ENCODE results near the gene XYLT1. TPM values are rescaled to one million over a fixed set of nuclear protein-coding genes. Genes with fewer than 3 reads are reported as not detected.

XYLT1 gene
- total RNA-seq, 1 experiment from 2014 or later, result 14.5 TPM

DNA sequence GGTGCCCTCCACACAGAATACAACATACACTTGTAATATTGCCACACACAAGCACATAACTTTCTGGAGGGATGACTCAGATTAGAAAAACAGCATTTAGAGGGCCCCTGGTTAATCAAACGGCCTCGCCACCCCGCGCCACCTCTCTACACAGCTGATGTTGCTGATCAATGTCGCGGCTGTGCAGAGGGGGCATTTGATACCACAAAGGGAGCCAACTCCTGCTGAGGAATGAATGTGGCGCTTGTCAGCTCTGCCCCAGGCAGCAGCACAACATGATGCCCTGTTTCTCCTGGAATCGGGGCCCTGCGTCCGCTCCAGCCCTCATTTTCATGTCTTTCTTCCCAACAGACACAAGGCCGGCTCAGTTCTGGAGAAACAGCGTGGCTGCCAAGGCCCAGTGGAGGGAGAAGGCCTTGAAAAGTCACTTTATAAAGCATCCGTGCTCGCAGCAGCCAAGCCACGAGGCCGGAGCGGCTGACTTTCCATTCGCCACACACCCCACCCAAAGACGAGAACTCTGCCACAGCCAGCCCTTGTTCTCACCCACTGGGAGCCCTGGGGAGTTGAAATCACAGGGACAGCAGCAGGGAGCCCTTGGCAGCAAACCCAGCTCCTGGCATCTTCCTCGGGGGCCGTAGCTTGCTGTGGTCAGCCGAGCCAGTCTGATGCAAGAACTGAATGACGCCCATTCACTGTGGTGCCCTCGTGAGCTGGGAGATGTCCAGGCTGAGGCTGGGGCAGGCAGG lies 65.6 kb downstream of the XYLT1 start:
- H4K91ac ChIP-seq (ENCODE audit: insufficient read length, low read depth, low read length), result no peak overlapping the region
- no peak overlapping the region for H2BK15ac ChIP-seq (ENCODE audit: low read depth, low read length)
- H3K27me3 Mint-ChIP-seq (ENCODE audit: low read depth), result no peaks in the 10 kb centered on the region
- H4K8ac ChIP-seq (replicated peaks; ENCODE audit: insufficient read length, low read depth, low read length), result no peak overlapping the region
- no peak overlapping the region for H4K5ac ChIP-seq (ENCODE audit: insufficient read length, low read depth, low read length)
- H2AFZ ChIP-seq (ENCODE audit: low read length), result no peak overlapping the region
- H3K23ac ChIP-seq (ENCODE audit: insufficient read length, low read depth, low read length), result no peak overlapping the region
- H3K9me3 Mint-ChIP-seq, result peaks cover 2 to 4% of the 10 kb centered on the region in 2 experiments; a peak in 3 of 5 replicates
- no peak overlapping the region for H3K18ac ChIP-seq (ENCODE audit: insufficient read length, low read depth, low read length)
- H3K36me3 Mint-ChIP-seq (ENCODE audit: insufficient read depth in 1 of 3, low read depth in 3 of 3), result peaks cover 3 to 18% (median 6%) of the 10 kb centered on the region in 3 experiments; a peak in 6 of 7 replicates
- H3K4me1 Mint-ChIP-seq, result peaks cover 29 to 36% of the 10 kb centered on the region in 2 experiments
- no peaks in the 10 kb centered on the region for H3K9me3 ChIP-seq (ENCODE audit: control insufficient read depth, low read depth, low read length)
- H3K27ac ChIP-seq (ENCODE audit: insufficient read length, low read depth, low read length), result no peak overlapping the region
- H3K14ac ChIP-seq (ENCODE audit: insufficient read depth, low read length), result peak overlapping the region; percentile 59; the same call in 1 of the 2 replicates
- no peaks in the 10 kb centered on the region; the same call in 1 of the 2 replicates for H3K4me1 ChIP-seq (ENCODE audit: insufficient read depth, low read length)
- TF ChIP-seq, protein P1, sequence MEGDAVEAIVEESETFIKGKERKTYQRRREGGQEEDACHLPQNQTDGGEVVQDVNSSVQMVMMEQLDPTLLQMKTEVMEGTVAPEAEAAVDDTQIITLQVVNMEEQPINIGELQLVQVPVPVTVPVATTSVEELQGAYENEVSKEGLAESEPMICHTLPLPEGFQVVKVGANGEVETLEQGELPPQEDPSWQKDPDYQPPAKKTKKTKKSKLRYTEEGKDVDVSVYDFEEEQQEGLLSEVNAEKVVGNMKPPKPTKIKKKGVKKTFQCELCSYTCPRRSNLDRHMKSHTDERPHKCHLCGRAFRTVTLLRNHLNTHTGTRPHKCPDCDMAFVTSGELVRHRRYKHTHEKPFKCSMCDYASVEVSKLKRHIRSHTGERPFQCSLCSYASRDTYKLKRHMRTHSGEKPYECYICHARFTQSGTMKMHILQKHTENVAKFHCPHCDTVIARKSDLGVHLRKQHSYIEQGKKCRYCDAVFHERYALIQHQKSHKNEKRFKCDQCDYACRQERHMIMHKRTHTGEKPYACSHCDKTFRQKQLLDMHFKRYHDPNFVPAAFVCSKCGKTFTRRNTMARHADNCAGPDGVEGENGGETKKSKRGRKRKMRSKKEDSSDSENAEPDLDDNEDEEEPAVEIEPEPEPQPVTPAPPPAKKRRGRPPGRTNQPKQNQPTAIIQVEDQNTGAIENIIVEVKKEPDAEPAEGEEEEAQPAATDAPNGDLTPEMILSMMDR (conservative IDR thresholded peaks at IDR 0.05), result no peak
- H2BK5ac ChIP-seq (ENCODE audit: insufficient read length, low read length), result no peak overlapping the region
- no peak for DNase-seq
- no peak overlapping the region for H3K9ac ChIP-seq (ENCODE audit: extremely low read depth, insufficient read length, low read length)
- no peak overlapping the region for H3K4me2 ChIP-seq (ENCODE audit: insufficient read depth, insufficient read length, low read length)
- no peaks in the 10 kb centered on the region for H3K23me2 ChIP-seq (ENCODE audit: insufficient read length, low read depth, low read length, poor library complexity, severe bottlenecking)
- no peak overlapping the region for H2BK120ac ChIP-seq (ENCODE audit: low read depth, low read length, poor library complexity, severe bottlenecking)
- H3K27ac Mint-ChIP-seq, result peak overlapping the region; percentile 70 to 87 (median 73); a peak in 3 of 7 replicates
- no peaks in the 10 kb centered on the region for H3K27me3 ChIP-seq (ENCODE audit: insufficient read depth, low read length)
- H3K79me1 ChIP-seq (ENCODE audit: insufficient read depth, low read depth, low read length, poor library complexity, severe bottlenecking), result no peaks in the 10 kb centered on the region
- no peak overlapping the region for H3T11ph ChIP-seq (ENCODE audit: low read length)
- H3K56ac ChIP-seq (ENCODE audit: insufficient read length, low read depth, low read length), result no peak overlapping the region
- H3K4me3 Mint-ChIP-seq, result no peak overlapping the region
- no peak overlapping the region for H2AK5ac ChIP-seq (ENCODE audit: insufficient read length, low read length)
- H4K20me1 ChIP-seq (ENCODE audit: control insufficient read depth, insufficient read depth, insufficient read length), result no peaks in the 10 kb centered on the region
- WGBS (ENCODE audit: extremely low coverage, insufficient read length, low lambda C conversion rate), result no CpG with 5 or more reads among the region's 24 CpGs
- no peak overlapping the region for H3K4ac ChIP-seq (ENCODE audit: low read depth, low read length)
- no peak overlapping the region for H2BK12ac ChIP-seq (ENCODE audit: insufficient read length, low read depth, low read length)
- H2BK20ac ChIP-seq (ENCODE audit: low read depth, low read length, poor library complexity, severe bottlenecking), result no peak overlapping the region
- no peaks in the 10 kb centered on the region; the same call in 1 of the 2 replicates for H3K79me2 ChIP-seq (ENCODE audit: insufficient read depth, low read length)

Data from H9 (cell line).